Measurements from ENCODE around the gene HPF1.

DNA sequence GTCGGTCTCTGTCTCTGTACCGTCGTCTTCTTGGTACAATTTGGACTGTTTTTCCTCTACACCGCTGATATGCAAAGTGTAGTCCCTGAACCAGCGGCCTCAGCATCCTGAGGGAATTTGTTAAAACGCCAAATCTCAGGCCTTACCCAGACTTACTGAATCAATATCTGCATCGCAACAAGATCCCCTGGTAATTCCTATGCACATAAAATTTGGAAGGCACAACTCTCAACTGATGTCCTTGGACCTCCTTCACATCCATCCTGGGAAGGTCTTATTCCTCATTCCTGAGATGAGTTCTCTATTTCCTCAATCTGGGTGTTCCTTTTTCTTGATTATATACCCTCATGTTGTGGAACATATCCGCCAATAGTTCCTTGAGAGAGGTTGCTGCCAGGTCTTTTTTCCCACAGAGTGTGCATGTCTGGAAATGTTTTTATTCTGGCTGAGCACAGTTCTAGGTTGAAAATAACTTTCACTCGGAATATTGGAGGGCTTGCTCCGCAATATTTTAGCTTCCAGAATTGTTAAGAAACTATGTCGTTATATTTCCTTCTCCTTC, 738 bp upstream of the HPF1 start:
- TF ChIP-seq, protein P1, sequence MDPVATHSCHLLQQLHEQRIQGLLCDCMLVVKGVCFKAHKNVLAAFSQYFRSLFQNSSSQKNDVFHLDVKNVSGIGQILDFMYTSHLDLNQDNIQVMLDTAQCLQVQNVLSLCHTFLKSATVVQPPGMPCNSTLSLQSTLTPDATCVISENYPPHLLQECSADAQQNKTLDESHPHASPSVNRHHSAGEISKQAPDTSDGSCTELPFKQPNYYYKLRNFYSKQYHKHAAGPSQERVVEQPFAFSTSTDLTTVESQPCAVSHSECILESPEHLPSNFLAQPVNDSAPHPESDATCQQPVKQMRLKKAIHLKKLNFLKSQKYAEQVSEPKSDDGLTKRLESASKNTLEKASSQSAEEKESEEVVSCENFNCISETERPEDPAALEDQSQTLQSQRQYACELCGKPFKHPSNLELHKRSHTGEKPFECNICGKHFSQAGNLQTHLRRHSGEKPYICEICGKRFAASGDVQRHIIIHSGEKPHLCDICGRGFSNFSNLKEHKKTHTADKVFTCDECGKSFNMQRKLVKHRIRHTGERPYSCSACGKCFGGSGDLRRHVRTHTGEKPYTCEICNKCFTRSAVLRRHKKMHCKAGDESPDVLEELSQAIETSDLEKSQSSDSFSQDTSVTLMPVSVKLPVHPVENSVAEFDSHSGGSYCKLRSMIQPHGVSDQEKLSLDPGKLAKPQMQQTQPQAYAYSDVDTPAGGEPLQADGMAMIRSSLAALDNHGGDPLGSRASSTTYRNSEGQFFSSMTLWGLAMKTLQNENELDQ (CRISPR knock-in tag; IDR thresholded peaks at IDR 0.05; ENCODE audit: borderline replicate concordance) = no peak
- TF ChIP-seq CEBPZ (IDR thresholded peaks at IDR 0.05; ENCODE audit: low read length) = no peak

Data from HepG2 (cell line).